SKM-1 (cell line): ENCODE results near the gene MYO1C.
"Not testable (repeated sequence)": the region's sequence is repeated elsewhere in the genome, so short reads cannot be mapped to it uniquely, and the experiment has no call there.

Experiments
- DNase-seq: peaks from one replicate; lab custom pipeline; 2025; ENCODE audit not compliant: unreplicated experiment; lab: John Stamatoyannopoulos, UW

MYO1C gene

DNA sequence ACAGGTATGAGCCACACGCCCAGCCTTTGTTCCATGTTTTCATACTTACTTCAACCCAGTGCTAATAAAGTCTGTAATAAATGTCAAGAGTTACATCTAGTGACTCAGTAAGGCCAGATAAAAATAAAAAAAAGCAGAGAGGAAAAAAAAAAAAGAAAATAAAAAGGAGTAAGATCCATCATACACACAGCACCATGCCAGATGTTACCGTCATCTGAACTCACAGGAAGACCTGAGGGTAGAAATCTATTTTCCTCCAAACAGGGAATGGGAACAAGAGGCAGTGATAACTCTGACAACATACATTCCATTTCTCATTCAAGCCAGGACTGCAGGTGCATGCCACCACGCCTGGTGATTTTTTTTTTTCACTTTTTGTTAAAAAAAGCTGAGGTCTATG is 57.2 kb downstream of the MYO1C start:
- no peak for DNase-seq

DNA sequence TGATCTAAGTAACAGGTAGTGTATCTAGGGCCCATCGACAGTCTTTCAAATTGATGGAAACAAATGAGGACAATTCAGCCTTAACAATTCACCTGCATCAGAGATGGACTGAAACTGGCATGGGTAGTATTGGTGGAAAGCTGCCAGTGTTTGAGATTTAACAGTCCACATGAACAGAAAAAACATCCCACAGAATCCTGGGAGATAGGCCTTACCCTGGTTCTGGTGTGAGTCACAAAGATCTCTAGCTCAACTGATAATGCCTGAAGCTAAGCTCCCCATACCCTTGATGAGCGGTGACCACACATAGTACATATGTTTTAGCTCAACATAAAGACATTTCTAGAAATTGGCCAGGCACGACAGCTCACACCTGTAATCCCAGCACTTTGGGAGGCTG is 58.3 kb downstream of the MYO1C start:
- DNase-seq, result no peak

DNA sequence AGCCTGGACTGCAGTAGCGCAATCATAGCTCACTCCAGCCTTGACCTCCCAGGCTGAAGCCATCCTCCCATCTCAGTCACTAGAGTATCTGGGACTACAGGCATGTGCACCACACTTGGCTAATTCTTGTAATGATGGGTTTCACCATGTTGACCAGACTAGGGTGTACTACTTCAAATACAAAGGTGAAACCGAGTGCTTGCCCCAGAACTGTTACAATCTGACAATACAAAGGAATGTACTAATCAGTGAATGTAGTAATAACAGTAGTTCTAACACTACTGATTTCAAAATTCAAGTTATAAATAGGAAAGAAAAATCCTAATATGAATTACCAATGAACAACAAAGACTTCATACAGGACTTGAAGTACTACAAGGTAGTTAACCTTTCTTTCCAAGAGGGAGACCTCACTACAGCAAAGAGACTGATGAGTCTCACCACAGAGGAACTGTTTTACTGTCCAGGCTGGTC is 60.8 kb downstream of the MYO1C start:
- no peak for DNase-seq

DNA sequence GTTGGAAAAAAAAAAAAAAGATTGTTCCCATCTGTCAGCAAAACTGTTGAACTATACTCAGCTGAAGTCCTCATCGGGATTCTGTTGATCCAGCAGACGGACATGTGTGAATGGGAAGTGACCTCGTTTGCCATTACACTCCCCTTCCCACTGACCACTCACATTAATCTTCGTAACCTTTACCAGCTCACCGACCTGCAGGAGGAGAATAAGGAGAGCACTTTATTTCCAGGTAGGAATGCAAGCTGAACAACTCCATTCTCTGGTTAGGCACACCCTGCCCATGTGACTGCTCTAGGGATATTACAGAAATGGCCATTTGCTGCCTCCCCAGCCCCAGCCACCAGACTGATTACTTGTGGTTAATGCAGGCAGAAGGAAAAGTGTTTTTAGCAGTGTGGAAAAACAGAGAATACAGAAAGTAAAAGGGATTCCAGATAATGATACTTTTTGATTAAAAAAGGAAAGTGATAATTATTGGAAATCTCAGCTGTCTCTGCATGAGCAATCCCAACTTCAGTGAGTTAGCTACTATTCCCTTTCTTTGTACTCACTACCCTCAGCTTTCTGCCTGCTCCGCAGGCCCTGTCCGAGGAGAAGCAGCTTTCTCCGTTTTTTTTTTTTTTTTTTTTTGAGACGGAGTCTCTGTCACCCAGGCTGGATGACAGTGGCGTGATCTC is 68.9 kb downstream of the MYO1C start:
- DNase-seq, result no peak

DNA sequence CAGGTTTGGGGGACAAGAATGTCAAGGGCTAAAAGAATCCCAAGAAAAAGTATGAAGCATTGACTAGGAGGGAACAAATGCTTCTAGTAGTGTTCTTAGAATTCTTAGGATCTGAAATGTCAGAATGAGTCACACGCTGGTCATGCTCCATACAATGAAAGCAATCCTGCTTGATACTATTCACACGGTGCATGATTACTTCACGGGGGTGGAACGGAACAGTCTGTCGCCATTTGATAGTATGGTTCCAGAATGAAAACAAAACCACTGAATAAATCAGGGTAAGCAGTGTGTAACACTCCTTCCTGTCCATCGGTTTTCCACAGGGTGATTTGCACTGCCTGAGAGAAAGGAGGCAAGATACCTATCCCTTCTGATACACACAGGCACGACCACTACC is 69.6 kb downstream of the MYO1C start:
- no peak for DNase-seq

DNA sequence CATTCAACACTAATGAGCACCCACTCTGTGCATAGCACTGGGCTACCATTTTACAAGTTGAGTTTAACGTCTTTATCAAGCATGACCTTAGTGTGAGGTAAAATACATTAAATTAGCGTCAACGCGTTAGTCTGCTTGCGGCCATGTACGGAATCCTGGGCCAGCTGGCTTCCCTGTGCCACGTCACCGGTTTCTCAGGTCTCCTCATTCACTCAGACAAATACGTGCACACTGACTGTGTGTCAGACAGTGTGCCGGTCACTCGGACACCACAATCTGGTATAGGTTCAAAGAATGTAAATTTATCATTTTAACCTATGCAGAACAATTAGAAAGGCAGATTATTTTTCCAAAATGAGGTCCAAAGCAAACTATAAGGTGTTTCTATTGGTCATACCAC is 71.0 kb downstream of the MYO1C start:
- DNase-seq, result no peak

DNA sequence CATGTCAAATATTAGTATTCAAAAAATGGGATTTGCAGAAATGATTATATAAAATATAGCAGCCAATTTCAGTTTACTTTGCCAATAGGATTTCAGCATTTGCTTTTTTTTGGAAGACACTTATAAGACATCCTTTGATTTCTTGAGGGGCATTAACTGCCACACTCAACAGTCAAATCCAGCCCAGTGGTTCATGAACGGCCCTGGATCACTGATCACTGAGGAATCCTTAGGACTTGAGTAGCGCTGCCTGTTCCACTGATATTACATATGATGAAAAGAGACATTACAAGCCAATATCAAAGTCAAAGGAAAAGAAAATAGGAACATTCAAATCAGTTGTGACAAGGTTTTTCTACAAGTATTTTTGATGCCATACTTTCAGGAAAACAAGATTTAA is 71.5 kb downstream of the MYO1C start:
- DNase-seq, result no peak

DNA sequence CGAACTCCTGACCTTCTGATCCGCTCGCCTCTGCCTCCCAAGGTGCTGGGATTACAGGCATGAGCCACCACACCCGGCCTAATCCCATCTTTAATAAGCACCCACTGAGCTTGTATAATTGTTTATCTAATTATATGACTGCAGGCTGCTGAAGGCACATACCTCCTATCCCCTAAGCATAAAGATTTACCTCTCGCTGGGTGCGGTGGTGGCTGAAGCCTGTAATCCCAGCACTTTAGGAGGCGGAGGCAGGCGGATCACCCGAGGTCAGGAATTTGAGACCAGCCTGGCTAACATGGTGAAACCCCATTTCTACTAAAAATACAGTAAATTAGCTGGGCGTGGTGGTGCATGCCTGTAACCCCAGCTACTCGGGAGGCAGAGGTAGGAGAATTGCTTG is 72.3 kb downstream of the MYO1C start:
- no peak for DNase-seq

DNA sequence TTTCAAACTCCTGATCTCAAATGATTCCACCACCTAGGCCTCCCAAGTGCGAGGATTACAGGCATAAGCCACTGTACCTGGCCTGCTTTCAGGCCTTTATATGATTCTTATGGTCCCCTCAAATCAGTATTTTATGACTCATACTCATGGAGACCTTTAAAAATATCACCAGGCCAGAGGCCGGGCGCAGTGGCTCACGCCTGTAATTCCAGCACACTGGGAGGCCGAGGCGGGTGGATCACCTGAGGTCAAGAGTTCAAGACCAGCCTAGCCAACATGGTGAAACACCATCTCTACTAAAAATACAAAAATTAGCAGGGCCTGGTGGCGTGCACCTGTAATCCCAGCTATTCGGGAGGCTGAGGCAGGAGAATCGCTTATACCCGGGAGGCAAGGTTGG is 74.0 kb downstream of the MYO1C start:
- DNase-seq, result not testable (repeated sequence)

DNA sequence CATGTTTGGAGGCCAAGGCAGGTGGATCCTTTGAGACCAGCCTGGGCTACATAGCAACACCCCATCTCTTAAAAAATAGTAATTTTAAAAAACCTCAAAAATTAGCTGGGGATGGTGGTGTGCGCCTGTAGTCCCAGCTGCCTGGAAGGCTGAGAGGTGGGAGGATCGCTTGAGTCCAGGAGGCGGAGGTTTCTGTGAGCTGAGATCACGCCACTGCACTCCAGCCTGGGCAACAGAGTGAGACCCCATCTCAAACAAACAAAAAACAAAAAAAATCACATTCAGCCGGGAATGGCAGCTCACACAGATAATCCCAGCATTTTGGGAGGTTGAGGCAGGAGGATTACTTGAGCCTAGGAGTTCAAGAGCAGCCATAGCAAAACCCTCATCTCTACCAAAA is 76.1 kb downstream of the MYO1C start:
- DNase-seq, result no peak

DNA sequence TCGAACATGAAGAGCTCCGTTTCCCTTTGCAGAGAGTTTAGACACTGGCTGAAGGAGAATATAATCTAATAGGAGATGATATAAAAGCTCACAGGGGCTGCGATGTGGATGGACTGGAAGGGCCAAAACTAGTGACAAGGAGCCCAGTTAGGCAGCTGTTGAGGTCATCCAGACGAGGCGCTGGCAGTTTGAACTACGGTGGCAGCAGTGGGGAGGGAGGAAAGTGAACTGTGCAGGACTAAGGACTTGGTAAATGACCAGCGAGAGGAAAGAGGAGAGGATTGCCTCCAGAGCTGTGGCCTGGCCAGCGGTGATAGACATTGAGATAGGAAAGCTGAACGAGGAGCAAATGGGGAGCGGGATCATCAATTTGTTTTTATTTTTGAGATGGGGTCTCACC is 77.9 kb downstream of the MYO1C start:
- DNase-seq, result no peak
